ENCODE results near the gene PRSS16.
A peak's percentile ranks its signal among the peaks of the same experiment; 100 is the strongest.

DNA sequence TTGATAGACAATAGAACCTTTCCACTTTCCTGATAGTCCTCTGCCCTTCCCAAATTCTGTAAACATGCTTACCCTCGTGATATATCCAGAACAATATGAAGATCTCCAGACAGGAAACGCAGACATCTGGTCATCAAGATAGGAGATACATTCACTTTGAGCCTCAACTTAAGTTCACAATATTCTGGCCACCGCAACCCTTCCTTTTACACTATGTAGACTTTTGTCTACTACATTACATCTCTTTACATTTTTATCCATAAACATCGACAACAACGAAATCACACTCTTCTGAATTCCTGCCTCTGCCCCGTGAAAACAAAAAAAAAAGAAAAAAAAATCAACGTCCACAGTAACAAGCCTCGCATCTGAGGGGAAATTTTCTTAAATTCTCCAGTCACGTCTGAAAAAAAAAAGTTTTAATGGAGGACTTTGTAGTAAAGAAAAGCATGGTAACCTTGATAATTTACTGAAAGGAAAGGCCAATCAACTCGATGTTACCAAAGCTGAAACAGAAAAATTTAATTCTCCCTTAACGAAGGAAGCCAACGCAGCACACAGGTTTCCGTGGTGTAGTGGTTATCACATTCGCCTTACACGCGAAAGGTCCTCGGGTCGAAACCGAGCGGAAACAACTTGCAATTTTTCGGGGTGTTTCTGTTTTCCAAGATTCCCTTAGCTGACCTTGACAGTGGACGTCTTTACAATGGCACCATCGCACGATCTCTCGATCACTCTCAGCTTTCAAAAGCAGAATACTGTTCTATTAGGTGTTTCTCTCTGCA, 42.8 kb downstream of the PRSS16 start:
- TF ChIP-seq SMC3 (IDR thresholded peaks at IDR 0.05) (no peak), RAD21 (conservative IDR thresholded peaks at IDR 0.05 in 1 of 2, IDR thresholded peaks at IDR 0.05 in 1 of 2) (no peak), REST (IDR thresholded peaks at IDR 0.05) (no peak), ZSCAN20 (CRISPR knock-in tag; IDR thresholded peaks at IDR 0.05) (no peak), CTCF (IDR thresholded peaks at IDR 0.05) (no peak), CHD4 (IDR thresholded peaks at IDR 0.05; ENCODE audit: borderline replicate concordance) (no peak), MAX (IDR thresholded peaks at IDR 0.05) (peak; percentile 19; the same call in 1 of the 2 replicates), EP300 (IDR thresholded peaks at IDR 0.05) (no peak), CHD2 (IDR thresholded peaks at IDR 0.05; ENCODE audit: low read length, partially characterized antibody) (no peak), POLR2A (IDR thresholded peaks at IDR 0.05; ENCODE audit: low read length) (no peak), MAFK (IDR thresholded peaks at IDR 0.05; ENCODE audit: partially characterized antibody) (no peak)
